Naive thymus-derived CD4-positive, alpha-beta T cell (primary cell): ENCODE data around the gene PCCA. TPM values are rescaled to one million over a fixed set of nuclear protein-coding genes. Genes with fewer than 3 reads are reported as not detected.
A peak's percentile ranks its signal among the peaks of the same experiment; 100 is the strongest.

Source experiments
- ATAC-seq: fragments of 150-1000 bp; cut with Tn5 transposase; 2 replicates; pipeline ENCODE4 v1.10.0; 2021; ENCODE audit warnings: mild to moderate bottlenecking, moderate library complexity
- CTCF ChIA-PET: fragments of 350-600 bp; sonication (Branson Sonifier 250); formaldehyde crosslinking; loops from one replicate; lab custom pipeline; 2021; ENCODE audit warnings: antibody characterized with exemption; lab: Charles Lee
- POLR2A ChIA-PET: fragments of 350-600 bp; sonication (Branson Sonifier 250); formaldehyde crosslinking; loops from one replicate; lab custom pipeline; 2021; ENCODE audit warnings: antibody characterized with exemption, inconsistent platforms; lab: Charles Lee
- DNase-seq, 9 donors: peaks; one replicate each; pipeline versions ENCODE4 v3.0.0 to v3.0.0-alpha.2; 2020 to 2022; ENCODE audit warnings: mixed read lengths in 1 of 9
- H3K27ac ChIP-seq: one replicate; pipeline ENCODE4 v1.7.0; 2013; ENCODE audit warnings: mild to moderate bottlenecking, low read depth, low read length, moderate library complexity
- H3K27me3 ChIP-seq, 2 donors: one replicate each; pipeline ENCODE4 v1.7.0; 2013; ENCODE audit warnings: low read length in 2 of 2, mild to moderate bottlenecking in 2 of 2, moderate library complexity in 2 of 2; ENCODE audit not compliant: control insufficient read depth in 2 of 2, insufficient read depth in 2 of 2
- H3K36me3 ChIP-seq, 3 experiments: 1 replicate in 2 of 3; 2 replicates in 1 of 3; pipeline ENCODE4 v1.7.0; 2013; ENCODE audit warnings: low read length in 3 of 3, mild to moderate bottlenecking in 3 of 3, moderate library complexity in 1 of 3; ENCODE audit not compliant: insufficient read depth in 3 of 3, control insufficient read depth in 2 of 3
- H3K4me1 ChIP-seq, 2 donors: one replicate each; pipeline ENCODE4 v1.7.0; 2013; ENCODE audit warnings: low read length in 2 of 2, mild to moderate bottlenecking in 2 of 2, moderate library complexity in 1 of 2; ENCODE audit not compliant: control insufficient read depth in 2 of 2, insufficient read depth in 2 of 2
- H3K4me3 ChIP-seq: 2 replicates; pipeline ENCODE4 v1.7.0; 2013; ENCODE audit warnings: mild to moderate bottlenecking, low read length
- H3K9me3 ChIP-seq, 3 experiments: 1 replicate in 2 of 3; 2 replicates in 1 of 3; pipeline ENCODE4 v1.7.0; 2013; ENCODE audit warnings: low read length in 3 of 3; ENCODE audit not compliant: control insufficient read depth in 2 of 3
- H3K27ac Mint-ChIP-seq, 9 donors: one replicate each; pipeline ENCODE4 v1.8.0; 2020 to 2022; ENCODE audit warnings: mixed read lengths in 9 of 9, mild to moderate bottlenecking in 8 of 9, moderate library complexity in 5 of 9, inconsistent platforms in 2 of 9
- H3K27me3 Mint-ChIP-seq, 5 donors: one replicate each; pipeline ENCODE4 v1.8.0; 2021 to 2022; ENCODE audit warnings: mixed read lengths in 5 of 5, mild to moderate bottlenecking in 1 of 5
- H3K36me3 Mint-ChIP-seq, 5 donors: one replicate each; pipeline ENCODE4 v1.8.0; 2020 to 2022; ENCODE audit warnings: mixed read lengths in 5 of 5, mild to moderate bottlenecking in 3 of 5, inconsistent platforms in 1 of 5
- H3K4me1 Mint-ChIP-seq, 7 donors: one replicate each; pipeline ENCODE4 v1.8.0; 2020 to 2022; ENCODE audit warnings: mixed read lengths in 7 of 7, mild to moderate bottlenecking in 3 of 7, inconsistent platforms in 1 of 7
- H3K4me3 Mint-ChIP-seq, 10 donors: one replicate each; pipeline ENCODE4 v1.8.0; 2020 to 2022; ENCODE audit warnings: mild to moderate bottlenecking in 10 of 10, mixed read lengths in 10 of 10, moderate library complexity in 6 of 10, inconsistent platforms in 2 of 10
- H3K9me3 Mint-ChIP-seq, 11 donors: one replicate each; pipeline ENCODE4 v1.8.0; 2020 to 2022; ENCODE audit warnings: mixed read lengths in 11 of 11, mild to moderate bottlenecking in 4 of 11, inconsistent platforms in 1 of 11, moderate library complexity in 1 of 11
- intact Hi-C, 2 donors: fragments of 100-400 bp; cut with micrococcal nuclease; formaldehyde crosslinking; loops; one replicate each; pipeline ENCODE4 v1.15.1; 2023
- polyA plus RNA-seq, 2 donors: library from polyadenylated mRNA; unstranded; fragments of 300-500 nt; fragmentation: Illumina TruSeq; gene quantifications; one replicate each; pipeline ENCODE4 v1.2.3, GENCODE V29; 2021
- total RNA-seq, 6 experiments: library from RNA in 5 of 6; stranded (reverse) in 5 of 6; gene quantifications; 1 replicate in 5 of 6; 2 replicates in 1 of 6; pipeline ENCODE4 v1.2.3 and lab custom pipeline; 2021 to 2026

The PCCA gene
- total and polyA plus RNA-seq, 7 experiments from 2014 or later = 7.3 to 14.6 (median 11.3) TPM

- intact Hi-C loops = loop anchor here (5.0 to 10.0 kb wide), 3 partner anchors 988 to 1248 kb away; no protein-coding TSS in a partner anchor
- H3K36me3 ChIP-seq = no peaks in the 10 kb centered on the region
- H3K4me1 Mint-ChIP-seq = peaks cover 0 to 30% (median 6%) of the 10 kb centered on the region in 7 donors
- no peak for ATAC-seq
- no peaks in the 10 kb centered on the region for H3K9me3 Mint-ChIP-seq
- CTCF ChIA-PET = interaction anchor here (0.7 to 5.1 kb wide), 7 partner anchors 9 to 1048 kb away, joined by 3 to 60 read pairs (median 3); no protein-coding TSS in a partner anchor
- no peak overlapping the region for H3K4me3 Mint-ChIP-seq
- no peaks in the 10 kb centered on the region for H3K36me3 Mint-ChIP-seq
- H3K27ac ChIP-seq = no peak overlapping the region
- no peaks in the 10 kb centered on the region for H3K27me3 ChIP-seq
- no peak for DNase-seq
- peaks cover 0 to 7% of the 10 kb centered on the region in 2 donors for H3K4me1 ChIP-seq
- H3K27ac Mint-ChIP-seq = peak overlapping the region in 1 of 9 donors; percentile 26
- POLR2A ChIA-PET = no interaction called here
- peaks cover 0 to 4% (median 0%) of the 10 kb centered on the region in 5 donors for H3K27me3 Mint-ChIP-seq
- H3K4me3 ChIP-seq = no peak overlapping the region
- no peaks in the 10 kb centered on the region for H3K9me3 ChIP-seq
Measured at GRCh38 chr13:100513171-100513570, 424.3 kb downstream of the PCCA start.

- Histone ChIP-seq H3K4me3 (no peak overlapping the region), H3K27ac (no peak overlapping the region), H3K4me1 (peaks cover 0 to 7% of the 10 kb centered on the region in 2 donors), H3K9me3 (no peaks in the 10 kb centered on the region), H3K36me3 (no peaks in the 10 kb centered on the region), H3K27me3 (no peaks in the 10 kb centered on the region)
- POLR2A ChIA-PET = interaction anchor here (1.1 kb wide), 1 partner anchor 856 kb away, joined by 3 read pairs; no protein-coding TSS in a partner anchor
- H3K27ac Mint-ChIP-seq = peak overlapping the region in 1 of 9 donors; percentile 80
- no peaks in the 10 kb centered on the region for H3K36me3 Mint-ChIP-seq
- no peak overlapping the region for H3K4me3 Mint-ChIP-seq
- peaks cover 0 to 30% (median 6%) of the 10 kb centered on the region in 7 donors for H3K4me1 Mint-ChIP-seq
- CTCF ChIA-PET = interaction anchor here (0.5 to 5.1 kb wide), 16 partner anchors 60 to 1072 kb away, joined by 3 to 60 read pairs (median 3); no protein-coding TSS in a partner anchor
- DNase-seq (no peak), ATAC-seq (no peak)
- intact Hi-C loops = loop anchor here (1.0 to 10.0 kb wide), 12 partner anchors 279 to 1249 kb away; no protein-coding TSS in a partner anchor
- peaks cover 0 to 4% (median 0%) of the 10 kb centered on the region in 5 donors for H3K27me3 Mint-ChIP-seq
- H3K9me3 Mint-ChIP-seq = no peaks in the 10 kb centered on the region
Measured at GRCh38 chr13:100513987-100514670, 425.2 kb downstream of the PCCA start.

DNA sequence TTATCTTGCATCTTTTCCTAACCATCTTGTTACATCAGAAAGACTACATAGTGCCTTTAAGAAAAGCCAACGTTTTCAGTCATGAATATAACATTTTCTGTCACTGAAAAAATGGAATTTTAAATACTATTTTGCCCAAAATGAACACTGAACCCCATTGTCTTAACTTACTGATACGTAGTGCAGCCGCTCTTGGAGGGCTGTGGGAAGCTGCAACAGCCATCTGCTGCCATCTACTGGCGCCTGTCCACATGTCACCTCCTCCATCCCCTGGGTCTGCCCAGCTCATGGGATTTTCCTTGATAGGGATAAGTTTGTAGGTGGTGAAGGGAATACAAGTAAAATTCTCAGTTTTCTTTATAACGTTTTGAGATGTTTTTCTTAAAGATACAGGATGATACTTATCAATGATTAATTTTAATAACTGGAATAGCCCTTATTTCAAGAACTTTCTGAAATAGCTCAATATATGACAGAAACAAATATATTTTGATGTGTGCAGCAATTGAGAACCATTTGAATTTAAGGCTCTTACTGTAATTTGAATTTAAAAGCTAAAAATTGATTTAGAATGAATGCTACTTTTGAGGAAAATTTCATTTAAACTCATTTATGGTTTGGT is 426.0 kb downstream of the PCCA start:
- Histone ChIP-seq H3K4me1 (peaks cover 0 to 7% of the 10 kb centered on the region in 2 donors), H3K27me3 (no peaks in the 10 kb centered on the region), H3K27ac (no peak overlapping the region), H3K36me3 (no peaks in the 10 kb centered on the region), H3K9me3 (no peaks in the 10 kb centered on the region), H3K4me3 (no peak overlapping the region)
- peaks cover 0 to 30% (median 6%) of the 10 kb centered on the region in 7 donors for H3K4me1 Mint-ChIP-seq
- ATAC-seq (peak; percentile 94), DNase-seq (peak; percentile 37 to 74 (median 63))
- no peak overlapping the region for H3K4me3 Mint-ChIP-seq
- peak overlapping the region in 1 of 9 donors; percentile 80 for H3K27ac Mint-ChIP-seq
- CTCF ChIA-PET = interaction anchor here (0.6 to 5.1 kb wide), 22 partner anchors 10 to 1074 kb away, joined by 3 to 60 read pairs (median 4); partner anchors contain the start of gene CLYBL
- POLR2A ChIA-PET = interaction anchor here (0.6 to 1.1 kb wide), 3 partner anchors 856 to 921 kb away, joined by 3 to 4 read pairs (median 3); no protein-coding TSS in a partner anchor
- H3K9me3 Mint-ChIP-seq = no peaks in the 10 kb centered on the region
- H3K27me3 Mint-ChIP-seq = peaks cover 0 to 4% (median 0%) of the 10 kb centered on the region in 5 donors
- H3K36me3 Mint-ChIP-seq = no peaks in the 10 kb centered on the region
- intact Hi-C loops = loop anchor here (1.0 to 10.0 kb wide), 12 partner anchors 280 to 1250 kb away; no protein-coding TSS in a partner anchor

DNA sequence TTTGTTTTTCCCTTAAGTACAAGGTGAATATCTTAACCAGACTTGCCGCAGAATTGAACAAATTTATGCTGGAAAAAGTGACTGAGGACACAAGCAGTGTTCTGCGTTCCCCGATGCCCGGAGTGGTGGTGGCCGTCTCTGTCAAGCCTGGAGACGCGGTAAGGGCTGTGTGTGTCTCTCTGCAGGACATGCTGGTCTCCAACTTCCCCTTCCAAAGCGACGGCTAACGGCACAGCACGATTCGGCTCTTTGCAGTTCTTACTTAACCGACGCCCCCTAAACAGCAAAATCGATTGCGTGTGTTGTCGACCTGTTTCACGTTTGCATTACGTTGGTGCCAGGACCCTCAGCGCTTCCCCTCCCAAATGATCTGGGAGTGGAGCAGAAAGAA is 426.5 kb downstream of the PCCA start:
- H3K4me1 Mint-ChIP-seq = peaks cover 0 to 30% (median 6%) of the 10 kb centered on the region in 7 donors
- H3K36me3 Mint-ChIP-seq = no peaks in the 10 kb centered on the region
- Histone ChIP-seq H3K4me1 (peaks cover 0 to 7% of the 10 kb centered on the region in 2 donors), H3K27ac (no peak overlapping the region), H3K36me3 (no peaks in the 10 kb centered on the region), H3K4me3 (no peak overlapping the region), H3K9me3 (no peaks in the 10 kb centered on the region), H3K27me3 (no peaks in the 10 kb centered on the region)
- intact Hi-C loops = loop anchor here (1.0 to 10.0 kb wide), 6 partner anchors 281 to 1251 kb away; no protein-coding TSS in a partner anchor
- H3K27ac Mint-ChIP-seq = peak overlapping the region in 1 of 9 donors; percentile 68
- peaks cover 0 to 4% (median 0%) of the 10 kb centered on the region in 5 donors for H3K27me3 Mint-ChIP-seq
- H3K9me3 Mint-ChIP-seq = no peaks in the 10 kb centered on the region
- POLR2A ChIA-PET = interaction anchor here (0.6 to 3.5 kb wide), 4 partner anchors 857 to 921 kb away, joined by 3 to 13 read pairs (median 4); no protein-coding TSS in a partner anchor
- CTCF ChIA-PET = interaction anchor here (0.6 to 5.1 kb wide), 21 partner anchors 10 to 1075 kb away, joined by 3 to 60 read pairs (median 4); partner anchors contain the start of gene CLYBL
- ATAC-seq (no peak), DNase-seq (no peak)
- H3K4me3 Mint-ChIP-seq = no peak overlapping the region

GRCh38 chr13:100517135-100517534 is 428.2 kb downstream of the PCCA start:
- DNase-seq (no peak), ATAC-seq (no peak)
- peaks cover 0 to 7% (median 0%) of the 10 kb centered on the region in 5 donors for H3K27me3 Mint-ChIP-seq
- Histone ChIP-seq H3K4me3 (no peak overlapping the region), H3K27ac (no peak overlapping the region), H3K4me1 (peaks cover 1 to 7% of the 10 kb centered on the region in 2 donors), H3K9me3 (no peaks in the 10 kb centered on the region), H3K36me3 (no peaks in the 10 kb centered on the region), H3K27me3 (no peaks in the 10 kb centered on the region)
- no peak overlapping the region for H3K27ac Mint-ChIP-seq
- ChIA-PET POLR2A (interaction anchor here (0.5 to 3.5 kb wide), 2 partner anchors 71 to 859 kb away, joined by 3 to 13 read pairs; no protein-coding TSS in a partner anchor), CTCF (interaction anchor here (0.6 to 5.1 kb wide), 7 partner anchors 247 to 861 kb away, joined by 3 to 60 read pairs (median 4); no protein-coding TSS in a partner anchor)
- peaks cover 4 to 26% (median 10%) of the 10 kb centered on the region in 7 donors for H3K4me1 Mint-ChIP-seq
- no peak overlapping the region for H3K4me3 Mint-ChIP-seq
- no peaks in the 10 kb centered on the region for H3K36me3 Mint-ChIP-seq
- intact Hi-C loops = loop anchor here (10.0 kb wide), 2 partner anchors 992 to 1252 kb away; no protein-coding TSS in a partner anchor
- H3K9me3 Mint-ChIP-seq = no peaks in the 10 kb centered on the region

- DNase-seq (no peak), ATAC-seq (no peak)
- no peaks in the 10 kb centered on the region for H3K36me3 ChIP-seq
- no peak overlapping the region for H3K27ac ChIP-seq
- H3K4me3 ChIP-seq = no peak overlapping the region
- H3K4me1 Mint-ChIP-seq = peaks cover 4 to 27% (median 14%) of the 10 kb centered on the region in 7 donors
- peaks cover 7% of the 10 kb centered on the region in 2 donors for H3K4me1 ChIP-seq
- H3K9me3 ChIP-seq = no peaks in the 10 kb centered on the region
- ChIA-PET POLR2A (interaction anchor here (0.5 to 3.5 kb wide), 2 partner anchors 70 to 860 kb away, joined by 3 to 13 read pairs; no protein-coding TSS in a partner anchor), CTCF (interaction anchor here (0.5 to 5.1 kb wide), 6 partner anchors 282 to 984 kb away, joined by 3 to 60 read pairs (median 3); no protein-coding TSS in a partner anchor)
- H3K27ac Mint-ChIP-seq = no peak overlapping the region
- H3K27me3 Mint-ChIP-seq = peaks cover 0 to 7% (median 0%) of the 10 kb centered on the region in 5 donors
- no peaks in the 10 kb centered on the region for H3K9me3 Mint-ChIP-seq
- peak overlapping the region in 2 of 10 donors; percentile 15 to 45 for H3K4me3 Mint-ChIP-seq
- no peaks in the 10 kb centered on the region for H3K27me3 ChIP-seq
- no peaks in the 10 kb centered on the region for H3K36me3 Mint-ChIP-seq
- intact Hi-C loops = loop anchor here (10.0 kb wide), 2 partner anchors 993 to 1253 kb away; no protein-coding TSS in a partner anchor
Measured at GRCh38 chr13:100517728-100518127, 428.8 kb downstream of the PCCA start.
